HEK293 (cell line): ENCODE data around the gene WBP4.
A peak's percentile ranks its signal among the peaks of the same experiment; 100 is the strongest.

ENCODE experiments used
- CTCF ChIA-PET: fragments of 350-600 bp; formaldehyde crosslinking; extraction: SDS; loops from one replicate; lab custom pipeline; 2021; ENCODE audit warnings: antibody characterized with exemption; lab: Yijun Ruan, JAX
- POLR2A ChIA-PET: fragments of 300-600 bp; formaldehyde crosslinking; extraction: SDS; loops from one replicate; lab custom pipeline; 2020; ENCODE audit warnings: antibody characterized with exemption, inconsistent platforms; lab: Yijun Ruan, JAX
- H3K27ac ChIP-seq: fragments of 200-500 bp; sonication (Bioruptor generic); 2 replicates; pipeline ENCODE4 v1.5.1; 2014; ENCODE audit warnings: low read depth, low read length, control low read depth, inconsistent platforms; ENCODE audit errors: extremely low read depth
- H3K36me3 ChIP-seq, 2 experiments: fragments of 200-500 bp in 1 of 2; sonication (Bioruptor generic) in 1 of 2; 1 replicate in 1 of 2; 2 replicates in 1 of 2; pipeline ENCODE4 v1.5.1; 2014 to 2017; ENCODE audit warnings: inconsistent platforms in 2 of 2, low read length in 2 of 2; ENCODE audit not compliant: control insufficient read depth in 2 of 2, insufficient read depth in 1 of 2
- H3K4me1 ChIP-seq: fragments of 200-500 bp; sonication (Bioruptor generic); 2 replicates; pipeline ENCODE4 v1.5.1; 2014; ENCODE audit warnings: mild to moderate bottlenecking, low read length, inconsistent platforms; ENCODE audit not compliant: control insufficient read depth, insufficient read depth
- H3K4me3 ChIP-seq: 2 replicates; pipeline ENCODE4 v1.5.1; 2011; ENCODE audit warnings: low read depth, mild to moderate bottlenecking, control low read depth, low read length, moderate library complexity
- H3K9me3 ChIP-seq: fragments of 200-500 bp; sonication (Bioruptor generic); 2 replicates; pipeline ENCODE4 v1.5.1; 2014; ENCODE audit warnings: low read depth, low read length, inconsistent platforms; ENCODE audit not compliant: control insufficient read depth, insufficient read depth
- EGR2 ChIP-seq: fragments of 450-650 bp; formaldehyde crosslinking; IDR thresholded peaks from 2 replicates; pipeline ENCODE4 v1.5.1; 2016; ENCODE audit warnings: low read depth, missing biosample characterization, missing genetic modification characterization
- KLF17 ChIP-seq: fragments of 450-650 bp; formaldehyde crosslinking; IDR thresholded peaks from 2 replicates; pipeline ENCODE4 v1.5.1; 2016; ENCODE audit warnings: missing biosample characterization, missing genetic modification characterization
- OVOL3 ChIP-seq: fragments of 450-650 bp; formaldehyde crosslinking; IDR thresholded peaks from 2 replicates; pipeline ENCODE4 v1.5.1; 2016; ENCODE audit warnings: missing biosample characterization, missing genetic modification characterization
- PRDM1 ChIP-seq: fragments of 450-650 bp; formaldehyde crosslinking; IDR thresholded peaks from 2 replicates; pipeline ENCODE4; 2016; ENCODE audit warnings: missing biosample characterization, missing genetic modification characterization
- SP3 ChIP-seq: fragments of 450-650 bp; formaldehyde crosslinking; IDR thresholded peaks from 2 replicates; pipeline ENCODE4 v1.5.1; 2016; ENCODE audit warnings: missing biosample characterization, missing genetic modification characterization
- ZBTB17 ChIP-seq: fragments of 450-650 bp; formaldehyde crosslinking; IDR thresholded peaks from 2 replicates; pipeline ENCODE4 v1.5.1; 2016; ENCODE audit warnings: missing biosample characterization, missing genetic modification characterization
- ZBTB48 ChIP-seq: fragments of 450-650 bp; formaldehyde crosslinking; IDR thresholded peaks from 2 replicates; pipeline ENCODE4 v1.5.1; 2016; ENCODE audit warnings: missing biosample characterization, missing genetic modification characterization
- ZNF132 ChIP-seq: fragments of 450-650 bp; formaldehyde crosslinking; IDR thresholded peaks from 2 replicates; pipeline ENCODE4 v1.5.1; 2017; ENCODE audit warnings: missing biosample characterization, missing genetic modification characterization, borderline replicate concordance
- ZNF148 ChIP-seq: fragments of 450-650 bp; formaldehyde crosslinking; IDR thresholded peaks from 2 replicates; pipeline ENCODE4 v1.5.0; 2017; ENCODE audit warnings: missing biosample characterization, missing genetic modification characterization, borderline replicate concordance
- ZNF626 ChIP-seq: fragments of 450-650 bp; sonication (Bioruptor Pico); formaldehyde crosslinking; IDR thresholded peaks from 2 replicates; pipeline ENCODE4 v1.5.1; 2018; ENCODE audit warnings: missing biosample characterization, missing genetic modification characterization, inconsistent platforms
- ZNF785 ChIP-seq: fragments of 450-650 bp; formaldehyde crosslinking; IDR thresholded peaks from 2 replicates; pipeline ENCODE4 v1.5.1; 2016; ENCODE audit warnings: missing biosample characterization, missing genetic modification characterization

Gene WBP4

GRCh38 chr13:41048640-41049039 is 12.7 kb upstream of the WBP4 start (continued):
- no peak for TF ChIP-seq KLF17 (tag by site-specific recombination)

- TF ChIP-seq ZNF148 (tag by site-specific recombination) (no peak), ZBTB48 (tag by site-specific recombination) (no peak), PRDM1 (peak; percentile 50; the same call in 1 of the 2 replicates), SP3 (no peak), ZNF132 (no peak)
- TF ChIP-seq, all 188 proteins: peak for 1
- no peak overlapping the region for H3K4me3 ChIP-seq
- CTCF ChIA-PET = interaction anchor here (0.9 kb wide), 1 partner anchor 9 kb away, joined by 3 read pairs; no protein-coding TSS in a partner anchor
- no peaks in the 10 kb centered on the region for H3K36me3 ChIP-seq
- no peak overlapping the region for H3K27ac ChIP-seq
- no peaks in the 10 kb centered on the region for H3K4me1 ChIP-seq
- POLR2A ChIA-PET = no interaction called here
- H3K9me3 ChIP-seq = no peaks in the 10 kb centered on the region
These were observed 11.5 kb upstream of the WBP4 start for GRCh38 chr13:41049480-41050440.

- Histone ChIP-seq H3K4me1 (no peaks in the 10 kb centered on the region; the same call in 1 of the 2 replicates), H3K9me3 (no peaks in the 10 kb centered on the region), H3K27ac (no peak overlapping the region), H3K4me3 (no peak overlapping the region), H3K36me3 (no peaks in the 10 kb centered on the region)
- ChIA-PET CTCF (interaction anchor here (0.6 kb wide), 1 partner anchor 139 kb away, joined by 9 read pairs; no protein-coding TSS in a partner anchor), POLR2A (interaction anchor here (1.5 kb wide), 1 partner anchor 9 kb away, joined by 3 read pairs; the partner anchor contains the start of gene WBP4)
- TF ChIP-seq EGR2 (tag by site-specific recombination) (no peak), ZNF626 (tag by site-specific recombination) (no peak), OVOL3 (no peak)
- TF ChIP-seq, all 188 proteins: peak for 0
These were observed 8.9 kb upstream of the WBP4 start for GRCh38 chr13:41052441-41052840.

- ChIA-PET CTCF (interaction anchor here (0.6 to 2.6 kb wide), 11 partner anchors 23 to 1031 kb away, joined by 3 to 16 read pairs (median 4); no protein-coding TSS in a partner anchor), POLR2A (interaction anchor here (1.5 kb wide), 1 partner anchor 8 kb away, joined by 3 read pairs; the partner anchor contains the start of gene WBP4)
- no peaks in the 10 kb centered on the region for H3K36me3 ChIP-seq
- no peak for TF ChIP-seq ZNF785
- TF ChIP-seq ZBTB17 (tag by site-specific recombination) = 0 out of 2 replicates have a peak, but pooled peaks have one; percentile 13
- no peak overlapping the region for H3K4me3 ChIP-seq
- H3K4me1 ChIP-seq = no peaks in the 10 kb centered on the region; the same call in 1 of the 2 replicates
- no peaks in the 10 kb centered on the region for H3K9me3 ChIP-seq
- no peak overlapping the region for H3K27ac ChIP-seq
These were observed 7.9 kb upstream of the WBP4 start for GRCh38 chr13:41053384-41053826.
